OCI-LY3 (cell line): ENCODE measurements around the gene INVS.
A peak's percentile ranks its signal among the peaks of the same experiment; 100 is the strongest.
"Not testable (repeated sequence)": the region's sequence is repeated elsewhere in the genome, so short reads cannot be mapped to it uniquely, and the experiment has no call there.

Source experiments
- H2AFZ ChIP-seq: fragments of 200-600, 300-600 bp; shearing (Covaris generic); 2 replicates; pipeline ENCODE4 v1.6.0; 2014; ENCODE audit warnings: antibody characterized with exemption, low read depth, low read length
- H3K27ac ChIP-seq: fragments of 200-600, 300-600 bp; sonication (generic); 2 replicates; pipeline ENCODE4 v1.5.1; 2014; ENCODE audit warnings: mild to moderate bottlenecking, low read length, moderate library complexity, mixed read lengths
- H3K27me3 ChIP-seq: fragments of 200-600, 300-600 bp; sonication (generic); 2 replicates; pipeline ENCODE4 v1.6.1; 2014; ENCODE audit warnings: low read depth, low read length, mixed read lengths
- H3K36me3 ChIP-seq: fragments of 200-600, 300-600 bp; sonication (generic); replicated peaks from 2 replicates; pipeline ENCODE3; 2014; ENCODE audit warnings: low read depth, low read length, mixed read lengths
- H3K4me1 ChIP-seq: fragments of 300-600, 200-600 bp; sonication (generic); 2 replicates; pipeline ENCODE4 v1.6.1; 2014; ENCODE audit warnings: low read length, mixed read lengths
- H3K4me2 ChIP-seq: fragments of 200-600, 300-600 bp; sonication (generic); 2 replicates; pipeline ENCODE4 v1.6.1; 2014; ENCODE audit warnings: low read length, mixed read lengths
- H3K4me3 ChIP-seq: fragments of 300-600, 200-600 bp; sonication (generic); 2 replicates; pipeline ENCODE4 v1.5.1; 2014; ENCODE audit warnings: antibody characterized with exemption, mild to moderate bottlenecking, low read length, moderate library complexity
- H3K79me2 ChIP-seq: fragments of 300-600, 200-600 bp; shearing (Covaris generic); 2 replicates; pipeline ENCODE4 v1.6.1; 2014; ENCODE audit warnings: mild to moderate bottlenecking, low read length, mixed read lengths
- H3K9ac ChIP-seq: fragments of 300-600, 200-600 bp; shearing (Covaris generic); 2 replicates; pipeline ENCODE4 v1.6.0; 2014; ENCODE audit warnings: mild to moderate bottlenecking, low read length, moderate library complexity
- H3K9me3 ChIP-seq: fragments of 200-600, 300-600 bp; shearing (Covaris generic); 2 replicates; pipeline ENCODE4 v1.6.1; 2014; ENCODE audit warnings: low read length, mixed read lengths; ENCODE audit not compliant: insufficient read depth
- H4K20me1 ChIP-seq: fragments of 200-600, 300-600 bp; sonication (generic); 2 replicates; pipeline ENCODE4 v1.6.1; 2016; ENCODE audit warnings: low read length, mixed read lengths; ENCODE audit not compliant: insufficient read depth
- EZH2phosphoT487 ChIP-seq: fragments of 200-600 bp; shearing (Covaris generic); IDR thresholded peaks from 2 replicates; pipeline ENCODE4 v1.6.1; 2018; ENCODE audit warnings: antibody characterized with exemption, mixed run types, low read depth
- TF ChIP-seq, protein P1 (sequence below): fragments of 200-600, 300-600 bp; sonication (generic); IDR thresholded peaks from 2 replicates; pipeline ENCODE4 v1.5.1; 2014; ENCODE audit warnings: antibody characterized with exemption, low read length, low read depth

The INVS gene

DNA sequence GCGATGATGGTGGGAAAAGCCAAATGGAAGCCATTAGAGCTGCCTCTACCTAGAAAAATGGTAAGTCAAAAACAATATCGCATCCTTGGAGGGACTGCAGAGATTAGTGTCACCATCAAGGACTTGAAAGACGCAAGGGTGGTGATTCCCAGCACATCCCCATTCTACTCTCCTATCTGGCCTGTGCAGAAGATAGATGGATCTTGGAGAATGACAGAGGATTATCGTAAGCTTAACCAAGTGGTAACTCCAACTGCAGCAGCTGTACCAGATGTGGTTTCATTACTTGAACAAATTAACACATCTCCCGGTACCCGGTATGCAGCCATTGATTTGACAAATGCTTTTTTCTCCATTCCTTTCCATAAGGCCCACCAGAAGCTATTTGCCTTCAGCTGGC is 24.1 kb upstream of the INVS start:
- H3K9me3 ChIP-seq = no peaks in the 10 kb centered on the region
- H4K20me1 ChIP-seq = peaks cover under 1% of the 10 kb centered on the region
- no peak overlapping the region for H3K4me2 ChIP-seq
- no peak overlapping the region for H2AFZ ChIP-seq
- H3K27ac ChIP-seq = no peak overlapping the region
- H3K4me1 ChIP-seq = peaks cover 4% of the 10 kb centered on the region
- H3K4me3 ChIP-seq = no peak overlapping the region
- no peaks in the 10 kb centered on the region for H3K36me3 ChIP-seq
- TF ChIP-seq, protein P1, sequence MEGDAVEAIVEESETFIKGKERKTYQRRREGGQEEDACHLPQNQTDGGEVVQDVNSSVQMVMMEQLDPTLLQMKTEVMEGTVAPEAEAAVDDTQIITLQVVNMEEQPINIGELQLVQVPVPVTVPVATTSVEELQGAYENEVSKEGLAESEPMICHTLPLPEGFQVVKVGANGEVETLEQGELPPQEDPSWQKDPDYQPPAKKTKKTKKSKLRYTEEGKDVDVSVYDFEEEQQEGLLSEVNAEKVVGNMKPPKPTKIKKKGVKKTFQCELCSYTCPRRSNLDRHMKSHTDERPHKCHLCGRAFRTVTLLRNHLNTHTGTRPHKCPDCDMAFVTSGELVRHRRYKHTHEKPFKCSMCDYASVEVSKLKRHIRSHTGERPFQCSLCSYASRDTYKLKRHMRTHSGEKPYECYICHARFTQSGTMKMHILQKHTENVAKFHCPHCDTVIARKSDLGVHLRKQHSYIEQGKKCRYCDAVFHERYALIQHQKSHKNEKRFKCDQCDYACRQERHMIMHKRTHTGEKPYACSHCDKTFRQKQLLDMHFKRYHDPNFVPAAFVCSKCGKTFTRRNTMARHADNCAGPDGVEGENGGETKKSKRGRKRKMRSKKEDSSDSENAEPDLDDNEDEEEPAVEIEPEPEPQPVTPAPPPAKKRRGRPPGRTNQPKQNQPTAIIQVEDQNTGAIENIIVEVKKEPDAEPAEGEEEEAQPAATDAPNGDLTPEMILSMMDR = no peak
- no peak for TF ChIP-seq EZH2phosphoT487
- H3K79me2 ChIP-seq = peaks cover 26% of the 10 kb centered on the region
- H3K9ac ChIP-seq = no peak overlapping the region
- H3K27me3 ChIP-seq = no peaks in the 10 kb centered on the region

DNA sequence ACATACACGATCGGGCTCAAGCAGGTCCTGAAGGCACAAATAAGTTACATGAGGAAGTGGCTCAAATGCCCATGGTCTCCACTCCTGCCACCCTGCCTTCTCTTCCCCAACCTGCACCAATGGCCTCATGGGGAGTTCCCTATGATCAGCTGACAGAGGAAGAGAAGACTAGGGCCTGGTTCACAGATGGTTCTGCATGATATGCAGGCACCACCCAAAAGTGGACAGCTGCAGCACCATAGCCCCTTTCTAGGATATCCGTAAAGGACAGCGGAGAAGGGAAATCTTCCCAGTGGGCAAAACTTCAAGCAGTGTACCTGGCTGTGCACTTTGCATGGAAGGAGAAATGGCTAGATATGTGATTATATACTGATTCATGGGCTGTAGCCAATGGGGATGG is 22.8 kb upstream of the INVS start:
- H3K27me3 ChIP-seq, H3K4me1 ChIP-seq, H2AFZ ChIP-seq, H4K20me1 ChIP-seq, H3K4me3 ChIP-seq, H3K9me3 ChIP-seq, H3K4me2 ChIP-seq, H3K27ac ChIP-seq, H3K9ac ChIP-seq, H3K36me3 ChIP-seq: not testable (repeated sequence)
- H3K79me2 ChIP-seq = peaks cover 31% of the 10 kb centered on the region

DNA sequence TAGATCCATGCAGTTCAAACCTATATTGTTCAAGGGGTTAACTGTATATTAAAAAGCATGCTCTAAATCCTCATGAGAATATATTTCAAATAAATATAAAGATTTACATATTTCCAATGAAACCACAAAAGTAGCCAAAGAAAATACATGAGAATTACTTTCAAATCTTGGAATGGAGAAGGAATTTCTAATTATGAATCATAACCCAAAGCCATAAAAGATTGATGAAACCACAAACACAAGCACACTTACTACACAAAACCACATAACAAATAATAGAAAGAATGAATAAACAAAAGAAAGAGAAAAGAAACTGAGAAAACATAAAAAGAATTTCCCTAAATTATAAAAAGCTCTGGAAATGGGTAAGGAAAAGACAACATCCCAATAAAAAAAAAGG is 16.3 kb upstream of the INVS start:
- no peaks in the 10 kb centered on the region for H3K27me3 ChIP-seq
- H3K4me2 ChIP-seq = peak overlapping the region; percentile 88
- H3K36me3 ChIP-seq = no peaks in the 10 kb centered on the region
- no peak for TF ChIP-seq EZH2phosphoT487
- TF ChIP-seq, protein P1 = no peak
- H4K20me1 ChIP-seq = peaks cover 45% of the 10 kb centered on the region
- no peak overlapping the region for H3K27ac ChIP-seq
- no peaks in the 10 kb centered on the region for H3K9me3 ChIP-seq
- H2AFZ ChIP-seq = no peak overlapping the region
- H3K4me3 ChIP-seq = peak overlapping the region; percentile 72
- peaks cover 34% of the 10 kb centered on the region for H3K4me1 ChIP-seq
- no peak overlapping the region for H3K9ac ChIP-seq
- peaks cover 82% of the 10 kb centered on the region for H3K79me2 ChIP-seq

DNA sequence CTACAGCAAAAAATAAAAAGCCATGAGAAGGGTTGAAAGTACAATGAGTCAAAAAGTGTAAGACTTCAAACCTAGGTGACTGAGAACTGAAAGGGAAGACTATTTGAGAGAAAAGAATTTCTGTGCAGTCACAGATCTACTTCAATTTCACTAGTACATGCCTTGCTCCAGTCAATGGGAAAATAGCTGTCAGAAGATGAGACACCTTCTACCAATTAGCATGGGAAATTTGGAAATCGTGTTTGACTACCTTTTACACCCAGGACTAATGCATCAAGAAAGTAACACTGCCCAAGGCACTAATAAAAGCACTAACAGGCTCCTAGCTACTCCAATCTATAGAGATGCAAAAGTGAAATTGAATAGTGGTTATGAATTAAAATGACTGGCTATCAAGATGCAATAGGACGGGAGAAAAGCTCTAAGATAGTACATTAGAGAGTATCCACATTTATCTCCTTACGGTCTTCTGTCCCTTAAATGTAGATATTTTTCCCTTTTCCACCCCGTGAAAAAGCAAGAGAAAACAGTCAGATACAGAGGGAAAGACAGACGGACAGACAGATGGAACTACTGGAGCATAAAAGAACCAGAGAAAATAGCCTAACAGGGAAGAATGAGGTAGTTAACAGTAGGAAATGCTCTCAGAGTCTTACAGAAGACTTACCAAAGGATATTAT is 15.5 kb upstream of the INVS start:
- Histone ChIP-seq H4K20me1 (peaks cover 49% of the 10 kb centered on the region), H2AFZ (no peak overlapping the region), H3K4me1 (peaks cover 34% of the 10 kb centered on the region), H3K9ac (peak overlapping the region; percentile 23), H3K27me3 (no peaks in the 10 kb centered on the region), H3K36me3 (no peaks in the 10 kb centered on the region), H3K4me2 (peak overlapping the region; percentile 88), H3K4me3 (peak overlapping the region; percentile 72), H3K9me3 (no peaks in the 10 kb centered on the region), H3K27ac (0 out of 2 replicates have a peak overlapping the region, but pooled peaks have one; percentile 3), H3K79me2 (peaks cover 84% of the 10 kb centered on the region)
- TF ChIP-seq EZH2phosphoT487 = no peak
- TF ChIP-seq, protein P1 = no peak
